ENCODE measurements around the gene MSL3. TPM values are rescaled to one million over a fixed set of nuclear protein-coding genes. Genes with fewer than 3 reads are reported as not detected.

MSL3 gene
- polyA plus RNA-seq, 3 donors, result 65.5 to 105 (median 86.0) TPM

DNA sequence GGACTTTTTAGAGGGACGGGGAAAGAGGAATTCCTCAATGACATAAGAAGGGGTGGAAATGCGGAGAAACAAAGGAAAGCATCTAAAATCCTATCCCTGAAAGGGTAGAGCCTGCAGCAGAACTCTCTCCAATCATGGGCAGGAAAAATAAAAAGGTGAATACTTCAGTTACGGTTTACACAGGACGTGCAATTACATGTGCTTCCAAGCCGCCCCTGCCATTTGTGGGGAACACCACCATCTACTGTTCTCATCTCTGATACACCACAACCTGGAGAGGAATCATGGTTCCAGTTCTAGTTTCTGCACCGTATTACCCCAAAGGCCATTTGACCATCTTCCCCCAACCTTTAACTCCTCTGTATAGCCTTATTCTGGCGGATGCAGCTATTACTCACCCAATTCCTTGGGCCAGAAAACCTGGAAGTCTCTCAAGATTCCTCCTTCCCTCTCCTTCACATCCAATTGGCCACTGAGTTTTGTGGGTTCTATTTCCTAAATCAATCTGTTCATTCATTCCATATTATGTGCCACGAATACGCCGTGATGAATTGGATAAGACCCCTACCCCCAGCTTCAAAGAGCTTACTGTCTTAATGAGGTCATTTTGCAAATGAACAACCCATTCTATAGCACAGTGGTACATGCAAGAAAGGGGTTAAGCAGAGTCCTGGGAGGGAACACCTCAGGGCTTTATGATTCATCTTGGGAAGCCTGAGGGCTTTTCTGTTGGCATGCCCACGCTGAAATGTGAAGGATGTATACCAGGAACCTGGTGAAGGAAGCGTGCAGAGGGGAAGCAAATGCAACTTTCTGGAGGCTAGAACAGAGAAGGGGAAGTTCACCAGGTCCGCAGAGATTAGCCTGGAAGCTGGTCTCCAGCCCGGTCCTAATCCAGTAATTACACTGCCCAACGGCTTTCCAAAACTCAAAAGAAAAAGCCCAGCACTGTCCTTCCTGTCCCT lies 1.4 kb upstream of the MSL3 start:
- Histone ChIP-seq H3K4me1 (ENCODE audit: control insufficient read depth in 1 of 2, insufficient read depth in 2 of 2, low read length in 2 of 2) (peaks cover 23 to 27% of the 10 kb centered on the region in 2 donors), H2AFZ (ENCODE audit: insufficient read depth, low read depth, low read length, poor library complexity, severe bottlenecking) (peak overlapping the region; percentile 62), H3K4me2 (replicated peaks; ENCODE audit: extremely low read depth, low read length, poor library complexity, severe bottlenecking) (peak overlapping the region; percentile 69), H3K36me3 (replicated peaks in 1 of 2; ENCODE audit: control insufficient read depth in 1 of 2, insufficient read depth in 2 of 2, low read length in 2 of 2) (peaks cover 0 to under 1% of the 10 kb centered on the region in 2 donors), H3K27me3 (ENCODE audit: control insufficient read depth in 2 of 2, insufficient read depth in 2 of 2, low read length in 2 of 2) (no peaks in the 10 kb centered on the region), H3K4me3 (replicated peaks in 1 of 3; ENCODE audit: low read depth in 2 of 3, low read length in 3 of 3) (peak overlapping the region; percentile 51 to 70 (median 54)), H4K20me1 (ENCODE audit: insufficient read depth, low read length) (no peaks in the 10 kb centered on the region), H3K79me2 (ENCODE audit: insufficient read depth, low read length) (peaks cover 15% of the 10 kb centered on the region), H3K27ac (ENCODE audit: low read depth in 1 of 2, low read length in 2 of 2) (peak overlapping the region; percentile 74 to 84), H3K9ac (ENCODE audit: insufficient read depth, low read length, poor library complexity, severe bottlenecking) (peak overlapping the region; percentile 68), H3K9me3 (replicated peaks in 1 of 2; ENCODE audit: control insufficient read depth in 1 of 2, insufficient read depth in 1 of 2, low read length in 2 of 2) (peaks cover 0 to 4% of the 10 kb centered on the region in 2 donors)
- intact Hi-C loops (cut with micrococcal nuclease), result loop anchor here in 1 of 2 donors (10.0 kb wide), 1 partner anchor 1562 kb away; no protein-coding TSS in a partner anchor
- Mint-ChIP-seq H3K36me3 (peaks cover 7 to 8% of the 10 kb centered on the region in 2 donors), H3K27me3 (ENCODE audit: low read depth in 3 of 3) (peaks cover 2 to 4% (median 3%) of the 10 kb centered on the region in 3 donors), H3K27ac (peak overlapping the region; percentile 71 to 91 (median 87)), H3K9me3 (peaks cover 0 to 22% (median 10%) of the 10 kb centered on the region in 7 donors), H3K4me1 (peaks cover 26% of the 10 kb centered on the region), H3K4me3 (peak overlapping the region; percentile 74 to 78)
- 0% methylated on average over 2 of the region's 15 CpGs for WGBS (ENCODE audit: insufficient coverage)
- TF ChIP-seq, protein P1, sequence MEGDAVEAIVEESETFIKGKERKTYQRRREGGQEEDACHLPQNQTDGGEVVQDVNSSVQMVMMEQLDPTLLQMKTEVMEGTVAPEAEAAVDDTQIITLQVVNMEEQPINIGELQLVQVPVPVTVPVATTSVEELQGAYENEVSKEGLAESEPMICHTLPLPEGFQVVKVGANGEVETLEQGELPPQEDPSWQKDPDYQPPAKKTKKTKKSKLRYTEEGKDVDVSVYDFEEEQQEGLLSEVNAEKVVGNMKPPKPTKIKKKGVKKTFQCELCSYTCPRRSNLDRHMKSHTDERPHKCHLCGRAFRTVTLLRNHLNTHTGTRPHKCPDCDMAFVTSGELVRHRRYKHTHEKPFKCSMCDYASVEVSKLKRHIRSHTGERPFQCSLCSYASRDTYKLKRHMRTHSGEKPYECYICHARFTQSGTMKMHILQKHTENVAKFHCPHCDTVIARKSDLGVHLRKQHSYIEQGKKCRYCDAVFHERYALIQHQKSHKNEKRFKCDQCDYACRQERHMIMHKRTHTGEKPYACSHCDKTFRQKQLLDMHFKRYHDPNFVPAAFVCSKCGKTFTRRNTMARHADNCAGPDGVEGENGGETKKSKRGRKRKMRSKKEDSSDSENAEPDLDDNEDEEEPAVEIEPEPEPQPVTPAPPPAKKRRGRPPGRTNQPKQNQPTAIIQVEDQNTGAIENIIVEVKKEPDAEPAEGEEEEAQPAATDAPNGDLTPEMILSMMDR (IDR thresholded peaks at IDR 0.05), result no peak
- DNase-seq, result peak in 2 of 3 donors; percentile 52 to 53

DNA sequence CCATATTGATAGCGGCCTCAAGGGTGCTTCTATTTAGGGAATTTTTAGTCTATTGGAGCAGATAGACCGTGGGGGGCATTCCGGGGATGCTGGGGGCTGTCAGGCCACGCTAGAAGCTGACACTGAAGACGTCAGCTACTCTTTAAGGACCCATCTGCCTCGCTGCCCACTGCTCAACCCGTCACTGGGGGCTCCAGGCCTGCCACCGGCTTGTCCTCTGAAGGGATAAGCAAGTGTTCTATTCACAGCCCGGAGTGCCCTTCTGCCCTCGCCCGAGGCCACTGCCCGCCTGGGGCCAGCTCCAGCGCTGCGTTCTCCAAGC lies 679 bp upstream of the MSL3 start:
- Mint-ChIP-seq H3K4me1 (peaks cover 29% of the 10 kb centered on the region), H3K27me3 (ENCODE audit: low read depth in 3 of 3) (peaks cover 0 to 3% (median 2%) of the 10 kb centered on the region in 3 donors), H3K9me3 (peaks cover 0 to 22% (median 10%) of the 10 kb centered on the region in 7 donors), H3K4me3 (peak overlapping the region; percentile 74 to 78), H3K36me3 (peaks cover 13 to 15% of the 10 kb centered on the region in 2 donors), H3K27ac (peak overlapping the region; percentile 71 to 91 (median 87))
- H2AFZ ChIP-seq (ENCODE audit: insufficient read depth, low read depth, low read length, poor library complexity, severe bottlenecking), result peak overlapping the region; percentile 62
- peaks cover 27 to 34% of the 10 kb centered on the region in 2 donors for H3K4me1 ChIP-seq (ENCODE audit: control insufficient read depth in 1 of 2, insufficient read depth in 2 of 2, low read length in 2 of 2)
- peak overlapping the region; percentile 51 to 70 (median 54) for H3K4me3 ChIP-seq (replicated peaks in 1 of 3; ENCODE audit: low read depth in 2 of 3, low read length in 3 of 3)
- H3K79me2 ChIP-seq (ENCODE audit: insufficient read depth, low read length), result peaks cover 23% of the 10 kb centered on the region
- 0% methylated on average over 6 of the region's 14 CpGs for WGBS (ENCODE audit: insufficient coverage)
- H3K27me3 ChIP-seq (ENCODE audit: control insufficient read depth in 2 of 2, insufficient read depth in 2 of 2, low read length in 2 of 2), result no peaks in the 10 kb centered on the region
- H3K27ac ChIP-seq (ENCODE audit: low read depth in 1 of 2, low read length in 2 of 2), result peak overlapping the region; percentile 74 to 84
- peaks cover 6 to 8% of the 10 kb centered on the region in 2 donors for H3K36me3 ChIP-seq (replicated peaks in 1 of 2; ENCODE audit: control insufficient read depth in 1 of 2, insufficient read depth in 2 of 2, low read length in 2 of 2)
- DNase-seq, result no peak
- peak overlapping the region; percentile 68 for H3K9ac ChIP-seq (ENCODE audit: insufficient read depth, low read length, poor library complexity, severe bottlenecking)
- intact Hi-C loops (cut with micrococcal nuclease), result loop anchor here in 1 of 2 donors (10.0 kb wide), 1 partner anchor 1563 kb away; no protein-coding TSS in a partner anchor
- H3K9me3 ChIP-seq (replicated peaks in 1 of 2; ENCODE audit: control insufficient read depth in 1 of 2, insufficient read depth in 1 of 2, low read length in 2 of 2), result peaks cover 0 to 4% of the 10 kb centered on the region in 2 donors
- TF ChIP-seq, protein P1 (IDR thresholded peaks at IDR 0.05), result no peak
- H3K4me2 ChIP-seq (replicated peaks; ENCODE audit: extremely low read depth, low read length, poor library complexity, severe bottlenecking), result peak overlapping the region; percentile 69
- no peaks in the 10 kb centered on the region for H4K20me1 ChIP-seq (ENCODE audit: insufficient read depth, low read length)
